ENCODE results near the gene ZC3H18. TPM values are rescaled to one million over a fixed set of nuclear protein-coding genes. Genes with fewer than 3 reads are reported as not detected.
A peak's percentile ranks its signal among the peaks of the same experiment; 100 is the strongest.

ZC3H18 gene
- total RNA-seq, 1 donor from 2014 or later: 21.3 TPM

DNA sequence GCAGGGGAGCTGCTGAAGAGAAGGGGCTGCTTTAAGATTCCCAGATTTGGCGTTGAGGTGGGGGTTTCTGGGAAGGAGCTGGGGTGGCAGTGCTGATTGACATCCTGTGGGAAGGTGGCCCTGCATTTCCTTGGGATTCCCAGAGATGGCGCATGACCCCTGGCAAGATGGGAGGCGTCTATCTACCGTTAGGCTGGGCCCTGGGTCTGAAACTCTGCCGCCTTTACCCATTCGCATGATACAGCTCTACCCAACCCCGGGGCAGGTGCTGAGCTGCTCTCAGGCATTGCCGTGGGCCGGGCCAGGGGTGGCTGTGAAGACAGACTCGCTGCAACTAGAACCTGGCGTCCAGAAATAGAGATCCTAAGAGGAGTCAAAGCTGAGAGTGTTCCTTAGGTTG lies 102.6 kb downstream of the ZC3H18 start:
- no peak overlapping the region for H3K4me3 ChIP-seq
- intact Hi-C loops (cut with micrococcal nuclease): no loop called here
- no peaks in the 10 kb centered on the region for H3K27me3 ChIP-seq (ENCODE audit: low read depth)
- TF ChIP-seq, protein P1, sequence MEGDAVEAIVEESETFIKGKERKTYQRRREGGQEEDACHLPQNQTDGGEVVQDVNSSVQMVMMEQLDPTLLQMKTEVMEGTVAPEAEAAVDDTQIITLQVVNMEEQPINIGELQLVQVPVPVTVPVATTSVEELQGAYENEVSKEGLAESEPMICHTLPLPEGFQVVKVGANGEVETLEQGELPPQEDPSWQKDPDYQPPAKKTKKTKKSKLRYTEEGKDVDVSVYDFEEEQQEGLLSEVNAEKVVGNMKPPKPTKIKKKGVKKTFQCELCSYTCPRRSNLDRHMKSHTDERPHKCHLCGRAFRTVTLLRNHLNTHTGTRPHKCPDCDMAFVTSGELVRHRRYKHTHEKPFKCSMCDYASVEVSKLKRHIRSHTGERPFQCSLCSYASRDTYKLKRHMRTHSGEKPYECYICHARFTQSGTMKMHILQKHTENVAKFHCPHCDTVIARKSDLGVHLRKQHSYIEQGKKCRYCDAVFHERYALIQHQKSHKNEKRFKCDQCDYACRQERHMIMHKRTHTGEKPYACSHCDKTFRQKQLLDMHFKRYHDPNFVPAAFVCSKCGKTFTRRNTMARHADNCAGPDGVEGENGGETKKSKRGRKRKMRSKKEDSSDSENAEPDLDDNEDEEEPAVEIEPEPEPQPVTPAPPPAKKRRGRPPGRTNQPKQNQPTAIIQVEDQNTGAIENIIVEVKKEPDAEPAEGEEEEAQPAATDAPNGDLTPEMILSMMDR (IDR thresholded peaks at IDR 0.05; ENCODE audit: borderline replicate concordance): peak; percentile 27
- H3K27ac ChIP-seq (replicated peaks): peak overlapping the region; percentile 87
- no peaks in the 10 kb centered on the region for H3K36me3 ChIP-seq
- DNase-seq: no peak
- H3K4me1 ChIP-seq: peaks cover 47% of the 10 kb centered on the region
- H3K9me3 ChIP-seq (replicated peaks): no peaks in the 10 kb centered on the region

DNA sequence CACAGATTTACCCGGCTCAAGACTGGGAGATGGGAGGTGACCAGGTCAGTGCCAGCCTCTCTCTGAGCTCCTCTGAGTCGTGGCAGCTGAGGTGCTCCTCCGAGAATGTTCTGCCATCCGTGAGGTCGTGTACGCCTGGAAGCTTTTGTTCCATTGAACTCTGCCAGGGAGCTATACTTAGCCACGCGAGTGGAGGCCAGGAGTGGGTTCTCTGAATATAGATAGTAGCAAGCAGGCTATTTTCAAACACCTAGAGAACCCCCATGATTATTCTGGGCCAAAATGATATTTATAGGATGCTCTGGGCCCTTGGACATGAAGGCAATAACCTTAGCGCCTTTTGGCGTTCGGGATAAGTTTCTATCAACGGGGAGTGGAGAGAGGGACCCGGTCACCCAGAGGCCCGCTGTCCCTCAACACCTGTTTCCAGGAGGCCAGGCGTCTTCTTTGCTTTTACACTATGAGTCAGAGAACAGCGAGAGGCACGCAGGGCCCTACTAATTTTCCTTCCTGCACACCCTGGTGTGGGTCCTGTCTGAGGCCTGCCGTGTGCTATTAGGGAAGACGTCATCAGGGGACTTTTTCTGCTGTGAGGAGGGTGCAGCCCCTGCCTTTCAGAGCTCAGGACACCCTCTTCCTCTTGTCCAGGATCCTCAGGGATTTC lies 103.6 kb downstream of the ZC3H18 start:
- Histone ChIP-seq H3K36me3 (no peaks in the 10 kb centered on the region), H3K27ac (replicated peaks) (peak overlapping the region; percentile 87), H3K4me1 (peaks cover 52% of the 10 kb centered on the region), H3K27me3 (ENCODE audit: low read depth) (peaks cover 9% of the 10 kb centered on the region), H3K9me3 (replicated peaks) (no peaks in the 10 kb centered on the region), H3K4me3 (peak overlapping the region; percentile 9)
- TF ChIP-seq, protein P1 (IDR thresholded peaks at IDR 0.05; ENCODE audit: borderline replicate concordance): no peak
- peak; percentile 61 for DNase-seq
- intact Hi-C loops (cut with micrococcal nuclease): no loop called here

DNA sequence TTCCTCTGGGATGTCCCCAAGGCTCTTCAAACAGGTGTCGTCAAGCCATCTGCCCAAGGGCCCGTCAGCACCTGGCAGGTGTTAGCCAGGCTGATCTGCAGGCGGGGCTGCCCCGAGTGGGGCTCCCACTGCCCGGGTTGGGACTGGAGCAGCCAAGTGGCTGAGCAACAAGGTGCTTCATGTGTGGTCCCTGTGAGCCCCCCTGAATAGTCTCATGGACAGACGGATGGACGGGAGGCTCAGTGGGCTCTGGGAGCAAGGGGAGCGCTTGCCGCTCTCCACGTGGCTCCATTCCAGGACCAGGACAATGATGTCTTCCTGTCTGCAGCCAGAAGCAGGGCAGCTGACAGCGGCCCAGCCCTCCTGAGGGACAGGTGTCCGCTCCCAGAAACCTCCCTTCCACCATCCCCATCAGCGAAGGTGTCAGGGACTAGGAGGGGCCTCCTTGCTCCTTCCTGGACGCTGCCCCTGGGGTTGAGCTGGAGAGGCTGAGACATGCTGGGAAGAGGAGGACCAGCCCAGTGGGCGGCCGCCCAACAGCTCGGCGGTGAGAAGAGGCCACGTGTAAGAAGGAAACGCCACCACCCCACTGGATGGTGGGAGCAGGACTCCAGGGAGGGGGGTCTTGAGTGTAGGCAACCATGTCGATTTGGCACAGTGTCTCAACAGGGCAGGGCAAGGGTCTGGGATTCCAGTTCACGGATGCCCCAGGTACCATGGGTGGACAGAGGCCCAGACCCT lies 106.5 kb downstream of the ZC3H18 start:
- Histone ChIP-seq H3K27me3 (ENCODE audit: low read depth) (peaks cover 28% of the 10 kb centered on the region), H3K4me3 (no peak overlapping the region), H3K27ac (replicated peaks) (no peak overlapping the region), H3K9me3 (replicated peaks) (no peaks in the 10 kb centered on the region), H3K4me1 (peaks cover 48% of the 10 kb centered on the region), H3K36me3 (no peaks in the 10 kb centered on the region)
- DNase-seq: no peak
- intact Hi-C loops (cut with micrococcal nuclease): no loop called here
- TF ChIP-seq, protein P1 (IDR thresholded peaks at IDR 0.05; ENCODE audit: borderline replicate concordance): no peak

DNA sequence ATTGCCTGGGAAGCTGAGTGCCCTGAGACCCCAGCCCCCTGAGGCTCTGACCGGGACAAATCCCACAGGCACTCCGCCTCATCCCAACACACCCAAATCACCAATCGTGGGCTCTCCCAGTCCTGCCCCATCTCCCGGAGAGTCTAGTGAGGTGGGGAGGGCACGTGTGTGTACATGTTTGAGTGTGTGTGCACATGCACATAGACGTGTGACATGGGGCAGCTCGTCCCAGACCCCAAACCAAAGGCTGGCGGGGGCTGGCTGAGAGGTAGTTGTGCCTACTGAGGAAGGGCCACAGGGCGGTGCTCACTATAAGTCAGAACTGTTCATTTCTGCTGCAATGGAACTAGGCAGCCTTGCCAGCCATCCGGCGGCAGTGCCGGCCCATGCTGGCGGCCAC lies 107.5 kb downstream of the ZC3H18 start:
- Histone ChIP-seq H3K4me3 (no peak overlapping the region), H3K36me3 (no peaks in the 10 kb centered on the region), H3K9me3 (replicated peaks) (no peaks in the 10 kb centered on the region), H3K4me1 (peaks cover 37% of the 10 kb centered on the region), H3K27me3 (ENCODE audit: low read depth) (peaks cover 37% of the 10 kb centered on the region), H3K27ac (replicated peaks) (no peak overlapping the region)
- intact Hi-C loops (cut with micrococcal nuclease): no loop called here
- TF ChIP-seq, protein P1 (IDR thresholded peaks at IDR 0.05; ENCODE audit: borderline replicate concordance): no peak
- no peak for DNase-seq

DNA sequence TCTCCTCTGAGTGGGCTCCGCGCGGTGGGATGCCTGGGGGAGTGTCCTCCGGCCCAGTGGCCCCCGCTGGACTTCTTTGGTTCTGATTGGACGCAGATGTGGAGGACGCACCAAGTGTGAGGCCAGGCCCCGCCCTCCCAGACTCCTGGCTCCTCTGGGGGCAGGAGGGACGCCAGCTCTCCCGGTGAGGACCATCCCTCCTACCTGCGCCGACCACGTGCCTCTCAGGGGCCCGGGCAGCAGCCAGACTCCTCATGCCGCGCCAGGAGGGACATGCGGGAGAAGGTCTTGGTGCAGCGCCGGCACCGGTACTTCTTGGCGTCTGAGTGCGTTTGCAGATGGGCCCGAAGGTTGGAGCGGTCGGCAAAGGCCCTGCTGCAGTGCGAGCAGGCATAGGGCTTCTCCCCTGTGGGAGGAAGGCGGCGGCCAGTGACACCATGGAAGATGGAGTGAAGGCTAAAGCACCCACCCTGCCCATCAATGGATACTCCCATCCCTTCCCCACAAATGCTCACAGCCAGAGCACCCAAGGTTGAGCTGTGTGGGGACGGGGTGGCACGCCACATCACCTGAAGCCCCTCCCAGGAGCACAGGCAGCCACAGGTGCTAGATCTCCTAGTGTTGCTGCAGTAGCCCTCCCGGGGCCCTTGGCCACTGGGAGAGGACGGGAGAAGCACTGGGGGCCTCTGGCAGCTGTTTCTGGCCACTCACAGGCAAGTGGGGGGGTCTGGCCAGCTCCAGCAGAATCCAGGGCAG lies 108.2 kb downstream of the ZC3H18 start:
- no peak for DNase-seq
- H3K27ac ChIP-seq (replicated peaks): no peak overlapping the region
- peaks cover 44% of the 10 kb centered on the region for H3K27me3 ChIP-seq (ENCODE audit: low read depth)
- no peaks in the 10 kb centered on the region for H3K9me3 ChIP-seq (replicated peaks)
- H3K4me3 ChIP-seq: no peak overlapping the region
- intact Hi-C loops (cut with micrococcal nuclease): no loop called here
- TF ChIP-seq, protein P1 (IDR thresholded peaks at IDR 0.05; ENCODE audit: borderline replicate concordance): no peak
- no peaks in the 10 kb centered on the region for H3K36me3 ChIP-seq
- H3K4me1 ChIP-seq: peaks cover 31% of the 10 kb centered on the region

Measured in left ventricle myocardium inferior (tissue), 1 donor.